Prostate gland (tissue), 2 donors: ENCODE measurements around the gene TMEM154. TPM values are rescaled to one million over a fixed set of nuclear protein-coding genes. Genes with fewer than 3 reads are reported as not detected.

Experiments used
- DNase-seq: peaks from one replicate; pipeline ENCODE4 v3.0.0-alpha.2; 2019; ENCODE audit warnings: low spot score
- H3K27ac ChIP-seq, 2 donors: fragments of 200-600 bp; sonication (generic); 2 replicates each; pipeline ENCODE4 v1.5.1; 2017 to 2019
- H3K27me3 ChIP-seq: fragments of 200-600 bp; sonication (generic); replicated peaks from 2 replicates; pipeline ENCODE4 v1.5.1; 2019; ENCODE audit not compliant: insufficient read depth
- H3K36me3 ChIP-seq, 2 donors: fragments of 200-600 bp; sonication (generic); 1 replicate in 1 of 2; 2 replicates in 1 of 2; pipeline versions ENCODE4 v1.5.1 to v1.8.1; 2017 to 2019
- H3K4me1 ChIP-seq: fragments of 200-600 bp; sonication (generic); replicated peaks from 2 replicates; pipeline ENCODE4 v1.5.1; 2019
- H3K4me3 ChIP-seq, 2 donors: fragments of 200-600 bp; sonication (generic); 2 replicates each; pipeline ENCODE4 v1.5.1; 2017 to 2019
- H3K9me3 ChIP-seq: fragments of 200-600 bp; sonication (generic); 2 replicates; pipeline ENCODE4 v1.5.1; 2017
- CTCF ChIP-seq, 4 experiments: fragments of 200-600 bp in 2 of 4; fragments of 450-650 bp in 2 of 4; sonication (generic) in 2 of 4; IDR thresholded peaks; 1 replicate in 3 of 4; 2 replicates in 1 of 4; pipeline ENCODE4 v1.5.1; 2016 to 2019; ENCODE audit warnings: antibody characterized with exemption in 4 of 4, mild to moderate bottlenecking in 2 of 4, moderate library complexity in 2 of 4
- POLR2A ChIP-seq: fragments of 450-650 bp; IDR thresholded peaks from one replicate; pipeline ENCODE4 v1.6.1; 2016; ENCODE audit warnings: antibody characterized with exemption, mild to moderate bottlenecking
- POLR2AphosphoS5 ChIP-seq: sonication (generic); formaldehyde crosslinking; IDR thresholded peaks from one replicate; pipeline ENCODE4 v1.6.1; 2017; ENCODE audit warnings: antibody characterized with exemption
- WGBS: methylation state at CpG from one replicate; pipeline ENCODE4 v1.1.5; 2018; 5-methylcytosine and 5-hydroxymethylcytosine counted together
- intact Hi-C: fragments of 100-400 bp; cut with DNase I; formaldehyde crosslinking; loops from one replicate; pipeline ENCODE4 v1.14.2; 2022
- total RNA-seq, 2 donors: library from RNA; depleted of rRNA; stranded (reverse); fragments of >200 nt; gene quantifications; one replicate each; pipeline ENCODE4 v1.1.0, GENCODE V29; 2016

The TMEM154 gene
- total RNA-seq, 2 donors from 2014 or later: 2.6 to 2.7 TPM

DNA sequence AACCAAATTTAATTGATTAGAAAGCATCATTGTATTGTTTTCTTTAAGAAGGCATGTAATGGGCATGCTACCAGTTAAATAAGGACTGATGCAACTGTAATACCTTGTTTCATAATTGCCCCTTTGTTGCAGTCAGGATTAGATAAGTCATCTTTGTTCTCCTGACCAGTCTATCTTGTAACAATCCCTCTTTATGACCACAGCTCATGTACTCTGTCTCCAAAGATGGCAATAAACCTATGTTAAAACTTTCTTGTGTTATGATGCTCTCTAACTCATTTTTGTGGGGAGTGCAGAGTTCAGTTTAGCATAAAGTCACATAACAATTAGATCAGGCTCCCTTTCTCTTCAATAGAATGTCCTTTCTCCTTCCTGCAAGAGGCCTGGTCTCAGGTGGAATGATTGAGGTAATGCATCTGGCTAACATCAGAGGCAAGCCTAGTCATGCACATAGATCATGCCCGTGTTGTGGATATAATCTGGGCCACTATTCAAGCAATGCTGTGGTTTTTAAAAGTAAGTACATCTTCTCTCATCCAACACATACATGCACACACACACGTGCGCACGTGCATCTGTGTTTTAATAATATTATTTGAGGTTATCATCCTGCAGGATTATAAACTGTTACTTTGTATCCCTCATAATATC lies 45.6 kb downstream of the TMEM154 start:
- Histone ChIP-seq H3K36me3 (no peaks in the 10 kb centered on the region), H3K9me3 (no peaks in the 10 kb centered on the region), H3K27ac (no peak overlapping the region), H3K27me3 (no peaks in the 10 kb centered on the region), H3K4me1 (no peaks in the 10 kb centered on the region), H3K4me3 (no peak overlapping the region)
- DNase-seq: no peak
- WGBS: 60% methylated on average over 4 of the region's 4 CpGs
- TF ChIP-seq CTCF (IDR thresholded peaks at IDR 0.05): no peak
- no peak for TF ChIP-seq POLR2A
- no peak for TF ChIP-seq POLR2AphosphoS5
- intact Hi-C loops: no loop called here

DNA sequence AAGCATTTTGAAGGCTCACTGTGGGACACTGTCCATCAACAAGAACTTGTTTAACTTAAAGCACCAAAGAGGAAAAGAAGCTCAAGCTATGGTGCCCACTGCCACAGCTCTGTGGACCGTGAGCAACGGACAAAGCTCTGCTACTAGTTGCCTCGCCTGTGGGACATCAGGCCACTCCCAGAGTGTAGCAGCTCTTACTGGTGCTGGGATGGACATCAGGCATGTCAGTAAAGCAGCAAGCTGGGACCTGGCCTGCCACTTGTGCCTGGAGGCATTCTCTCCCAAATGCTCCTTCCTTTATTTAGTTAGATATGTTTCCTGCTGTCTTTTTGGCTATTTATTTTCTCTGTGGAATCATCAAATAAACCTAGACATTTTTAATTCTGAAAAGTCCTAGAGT lies 46.7 kb downstream of the TMEM154 start:
- H3K4me3 ChIP-seq: no peak overlapping the region
- no peaks in the 10 kb centered on the region for H3K4me1 ChIP-seq
- intact Hi-C loops: no loop called here
- H3K27me3 ChIP-seq: no peaks in the 10 kb centered on the region
- 29% methylated on average over 3 of the region's 3 CpGs for WGBS
- H3K36me3 ChIP-seq: no peaks in the 10 kb centered on the region
- DNase-seq: no peak
- TF ChIP-seq CTCF (IDR thresholded peaks at IDR 0.05) (no peak), POLR2AphosphoS5 (no peak), POLR2A (no peak)
- H3K27ac ChIP-seq: no peak overlapping the region
- H3K9me3 ChIP-seq: no peaks in the 10 kb centered on the region

GRCh38 chr4:152630324-152630723 lies 49.5 kb downstream of the TMEM154 start:
- H3K4me3 ChIP-seq: no peak overlapping the region
- DNase-seq: no peak
- H3K36me3 ChIP-seq: no peaks in the 10 kb centered on the region
- H3K4me1 ChIP-seq: no peaks in the 10 kb centered on the region
- intact Hi-C loops: no loop called here
- H3K27ac ChIP-seq: no peak overlapping the region
- H3K27me3 ChIP-seq: no peaks in the 10 kb centered on the region
- no peaks in the 10 kb centered on the region for H3K9me3 ChIP-seq
- TF ChIP-seq POLR2AphosphoS5 (no peak), POLR2A (no peak), CTCF (IDR thresholded peaks at IDR 0.05) (no peak)
- WGBS: 64% methylated on average over 1 of the region's 1 CpG

GRCh38 chr4:152629908-152630307 lies 49.9 kb downstream of the TMEM154 start:
- Histone ChIP-seq H3K4me1 (no peaks in the 10 kb centered on the region), H3K4me3 (no peak overlapping the region), H3K36me3 (no peaks in the 10 kb centered on the region), H3K27ac (no peak overlapping the region), H3K27me3 (no peaks in the 10 kb centered on the region), H3K9me3 (no peaks in the 10 kb centered on the region)
- 92% methylated on average over 3 of the region's 3 CpGs for WGBS
- TF ChIP-seq CTCF (IDR thresholded peaks at IDR 0.05) (no peak), POLR2A (no peak), POLR2AphosphoS5 (no peak)
- no peak for DNase-seq
- intact Hi-C loops: no loop called here

GRCh38 chr4:152628128-152628527 lies 51.7 kb downstream of the TMEM154 start:
- DNase-seq: no peak
- no peaks in the 10 kb centered on the region for H3K4me1 ChIP-seq
- no peak overlapping the region for H3K4me3 ChIP-seq
- H3K27ac ChIP-seq: no peak overlapping the region
- no peaks in the 10 kb centered on the region for H3K27me3 ChIP-seq
- intact Hi-C loops: no loop called here
- H3K9me3 ChIP-seq: no peaks in the 10 kb centered on the region
- no peaks in the 10 kb centered on the region for H3K36me3 ChIP-seq
- 94% methylated on average over 5 of the region's 5 CpGs for WGBS
- TF ChIP-seq POLR2AphosphoS5 (no peak), POLR2A (no peak), CTCF (IDR thresholded peaks at IDR 0.05) (no peak)
